ENCODE data around the gene KLF6.

The KLF6 gene

GRCh38 chr10:3800586-3800985 lies 15.6 kb upstream of the KLF6 start:
- TF ChIP-seq CTCF (IDR thresholded peaks at IDR 0.05; ENCODE audit: insufficient read depth, low read depth, low read length, missing control alignments), result no peak
- DNase-seq (ENCODE audit: low read depth), result no peak
- no peak overlapping the region for H3K4me3 ChIP-seq (ENCODE audit: low read depth, low read length)

DNA sequence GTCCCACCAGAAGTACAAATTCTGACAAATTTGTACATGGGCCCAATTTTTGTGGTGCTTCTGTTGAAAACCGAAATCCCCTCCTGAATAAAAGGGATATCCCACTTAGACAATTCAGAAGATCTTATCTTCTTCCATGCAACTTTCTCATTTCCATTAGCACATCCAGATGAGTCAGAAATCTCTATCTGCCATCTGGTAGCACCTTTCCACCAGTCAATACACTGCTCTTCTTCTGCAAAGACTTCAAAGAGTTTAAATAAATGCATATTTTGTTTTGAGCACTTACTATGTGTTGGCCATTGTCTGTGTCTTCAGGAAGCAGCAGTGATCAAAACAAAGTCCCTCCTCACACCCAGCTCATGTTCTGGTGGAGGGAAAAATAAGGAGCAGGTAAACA lies 12.7 kb upstream of the KLF6 start:
- no peak for DNase-seq (ENCODE audit: low read depth)
- TF ChIP-seq CTCF (IDR thresholded peaks at IDR 0.05; ENCODE audit: insufficient read depth, low read depth, low read length, missing control alignments), result no peak
- no peak overlapping the region for H3K4me3 ChIP-seq (ENCODE audit: low read depth, low read length)

- no peak for DNase-seq (ENCODE audit: low read depth)
- no peak overlapping the region for H3K4me3 ChIP-seq (ENCODE audit: low read depth, low read length)
- TF ChIP-seq CTCF (IDR thresholded peaks at IDR 0.05; ENCODE audit: insufficient read depth, low read depth, low read length, missing control alignments), result no peak
Measured at GRCh38 chr10:3793553-3793952, 8.5 kb upstream of the KLF6 start.

DNA sequence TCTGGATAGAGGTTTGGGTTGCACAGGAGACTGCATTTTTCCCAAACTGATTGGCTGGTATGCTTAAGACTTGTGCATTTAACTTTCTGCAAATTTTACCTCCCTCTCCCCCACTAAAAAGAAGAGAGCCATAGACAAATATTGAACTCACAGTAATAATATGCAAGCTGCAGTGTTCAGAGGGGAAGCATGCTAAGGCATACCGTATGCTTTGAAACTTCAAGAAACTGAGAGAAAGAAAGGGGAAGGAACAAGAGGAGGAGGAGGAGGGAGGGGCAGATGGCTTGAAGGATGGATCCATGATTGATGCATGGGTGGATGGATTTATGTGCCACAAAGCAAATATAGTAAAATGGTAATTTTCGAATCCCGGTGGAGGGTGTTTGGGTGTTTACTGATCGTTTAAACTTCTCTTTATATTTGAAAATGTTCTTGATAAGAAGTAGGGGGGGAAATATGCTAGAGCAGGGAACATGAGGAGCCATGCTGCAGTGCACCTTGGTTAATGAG lies 7.8 kb upstream of the KLF6 start:
- TF ChIP-seq CTCF (IDR thresholded peaks at IDR 0.05; ENCODE audit: insufficient read depth, low read depth, low read length, missing control alignments), result no peak
- H3K4me3 ChIP-seq (ENCODE audit: low read depth, low read length), result no peak overlapping the region
- no peak for DNase-seq (ENCODE audit: low read depth)

GRCh38 chr10:3791974-3792633 lies 7.1 kb upstream of the KLF6 start:
- TF ChIP-seq CTCF (IDR thresholded peaks at IDR 0.05; ENCODE audit: insufficient read depth, low read depth, low read length, missing control alignments), result no peak
- peak; percentile 24 for DNase-seq (ENCODE audit: low read depth)
- no peak overlapping the region for H3K4me3 ChIP-seq (ENCODE audit: low read depth, low read length)

- no peak for TF ChIP-seq CTCF (IDR thresholded peaks at IDR 0.05; ENCODE audit: insufficient read depth, low read depth, low read length, missing control alignments)
- no peak for DNase-seq (ENCODE audit: low read depth)
- no peak overlapping the region for H3K4me3 ChIP-seq (ENCODE audit: low read depth, low read length)
Measured at GRCh38 chr10:3790858-3791257, 5.8 kb upstream of the KLF6 start.

DNA sequence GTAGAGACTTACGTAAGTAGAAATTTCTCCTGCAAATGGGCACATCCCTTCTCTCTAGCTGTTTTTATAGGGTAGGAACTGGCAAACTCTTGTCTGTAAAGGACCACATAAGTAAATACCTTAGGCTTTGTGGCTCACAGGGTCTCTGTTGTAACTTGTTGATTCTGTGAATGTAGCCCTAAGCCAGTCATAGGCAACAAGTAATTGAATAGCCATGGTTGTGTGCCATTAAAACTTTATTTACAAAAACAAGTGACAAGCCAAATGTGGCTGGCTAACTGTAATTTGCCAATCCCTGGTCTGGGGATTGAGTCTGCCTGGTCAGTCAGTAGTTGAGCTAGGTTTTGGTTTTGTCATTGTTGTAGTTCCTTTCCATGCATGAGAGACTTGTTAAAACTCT lies 5.3 kb upstream of the KLF6 start:
- DNase-seq (ENCODE audit: low read depth), result peak; percentile 35
- no peak overlapping the region for H3K4me3 ChIP-seq (ENCODE audit: low read depth, low read length)
- TF ChIP-seq CTCF (IDR thresholded peaks at IDR 0.05; ENCODE audit: insufficient read depth, low read depth, low read length, missing control alignments), result no peak

Measured in GM12865 (cell line).